Naive thymus-derived CD4-positive, alpha-beta T cell (primary cell): ENCODE measurements around the gene IL4I1. TPM values are rescaled to one million over a fixed set of nuclear protein-coding genes. Genes with fewer than 3 reads are reported as not detected.
A peak's percentile ranks its signal among the peaks of the same experiment; 100 is the strongest.

Experiments
- ATAC-seq: fragments of 150-1000 bp; cut with Tn5 transposase; 2 replicates; pipeline ENCODE4 v1.10.0; 2021; ENCODE audit warnings: mild to moderate bottlenecking, moderate library complexity
- CTCF ChIA-PET: fragments of 350-600 bp; sonication (Branson Sonifier 250); formaldehyde crosslinking; loops from one replicate; lab custom pipeline; 2021; ENCODE audit warnings: antibody characterized with exemption; lab: Charles Lee
- POLR2A ChIA-PET: fragments of 350-600 bp; sonication (Branson Sonifier 250); formaldehyde crosslinking; loops from one replicate; lab custom pipeline; 2021; ENCODE audit warnings: antibody characterized with exemption, inconsistent platforms; lab: Charles Lee
- DNase-seq, 9 donors: peaks; one replicate each; pipeline versions ENCODE4 v3.0.0 to v3.0.0-alpha.2; 2020 to 2022; ENCODE audit warnings: mixed read lengths in 1 of 9
- H3K27ac ChIP-seq: one replicate; pipeline ENCODE4 v1.7.0; 2013; ENCODE audit warnings: mild to moderate bottlenecking, low read depth, low read length, moderate library complexity
- H3K27me3 ChIP-seq, 2 donors: one replicate each; pipeline ENCODE4 v1.7.0; 2013; ENCODE audit warnings: low read length in 2 of 2, mild to moderate bottlenecking in 2 of 2, moderate library complexity in 2 of 2; ENCODE audit not compliant: control insufficient read depth in 2 of 2, insufficient read depth in 2 of 2
- H3K36me3 ChIP-seq, 3 experiments: 1 replicate in 2 of 3; 2 replicates in 1 of 3; pipeline ENCODE4 v1.7.0; 2013; ENCODE audit warnings: low read length in 3 of 3, mild to moderate bottlenecking in 3 of 3, moderate library complexity in 1 of 3; ENCODE audit not compliant: insufficient read depth in 3 of 3, control insufficient read depth in 2 of 3
- H3K4me1 ChIP-seq, 2 donors: one replicate each; pipeline ENCODE4 v1.7.0; 2013; ENCODE audit warnings: low read length in 2 of 2, mild to moderate bottlenecking in 2 of 2, moderate library complexity in 1 of 2; ENCODE audit not compliant: control insufficient read depth in 2 of 2, insufficient read depth in 2 of 2
- H3K4me3 ChIP-seq: 2 replicates; pipeline ENCODE4 v1.7.0; 2013; ENCODE audit warnings: mild to moderate bottlenecking, low read length
- H3K9me3 ChIP-seq, 3 experiments: 1 replicate in 2 of 3; 2 replicates in 1 of 3; pipeline ENCODE4 v1.7.0; 2013; ENCODE audit warnings: low read length in 3 of 3; ENCODE audit not compliant: control insufficient read depth in 2 of 3
- H3K27ac Mint-ChIP-seq, 9 donors: one replicate each; pipeline ENCODE4 v1.8.0; 2020 to 2022; ENCODE audit warnings: mixed read lengths in 9 of 9, mild to moderate bottlenecking in 8 of 9, moderate library complexity in 5 of 9, inconsistent platforms in 2 of 9
- H3K27me3 Mint-ChIP-seq, 5 donors: one replicate each; pipeline ENCODE4 v1.8.0; 2021 to 2022; ENCODE audit warnings: mixed read lengths in 5 of 5, mild to moderate bottlenecking in 1 of 5
- H3K36me3 Mint-ChIP-seq, 5 donors: one replicate each; pipeline ENCODE4 v1.8.0; 2020 to 2022; ENCODE audit warnings: mixed read lengths in 5 of 5, mild to moderate bottlenecking in 3 of 5, inconsistent platforms in 1 of 5
- H3K4me1 Mint-ChIP-seq, 7 donors: one replicate each; pipeline ENCODE4 v1.8.0; 2020 to 2022; ENCODE audit warnings: mixed read lengths in 7 of 7, mild to moderate bottlenecking in 3 of 7, inconsistent platforms in 1 of 7
- H3K4me3 Mint-ChIP-seq, 10 donors: one replicate each; pipeline ENCODE4 v1.8.0; 2020 to 2022; ENCODE audit warnings: mild to moderate bottlenecking in 10 of 10, mixed read lengths in 10 of 10, moderate library complexity in 6 of 10, inconsistent platforms in 2 of 10
- H3K9me3 Mint-ChIP-seq, 11 donors: one replicate each; pipeline ENCODE4 v1.8.0; 2020 to 2022; ENCODE audit warnings: mixed read lengths in 11 of 11, mild to moderate bottlenecking in 4 of 11, inconsistent platforms in 1 of 11, moderate library complexity in 1 of 11
- intact Hi-C, 2 donors: fragments of 100-400 bp; cut with micrococcal nuclease; formaldehyde crosslinking; loops; one replicate each; pipeline ENCODE4 v1.15.1; 2023
- polyA plus RNA-seq, 2 donors: library from polyadenylated mRNA; unstranded; fragments of 300-500 nt; fragmentation: Illumina TruSeq; gene quantifications; one replicate each; pipeline ENCODE4 v1.2.3, GENCODE V29; 2021
- total RNA-seq, 6 experiments: library from RNA in 5 of 6; stranded (reverse) in 5 of 6; gene quantifications; 1 replicate in 5 of 6; 2 replicates in 1 of 6; pipeline ENCODE4 v1.2.3 and lab custom pipeline; 2021 to 2026

IL4I1 gene
- total and polyA plus RNA-seq, 7 experiments from 2014 or later: 1.2 to 6.8 (median 1.9) TPM; not detected in 2

GRCh38 chr19:49923055-49924003, 26.6 kb upstream of the IL4I1 start:
- intact Hi-C loops: no loop called here
- peaks cover 0 to 30% (median 0%) of the 10 kb centered on the region in 5 donors for H3K36me3 Mint-ChIP-seq
- peaks cover 0 to 6% (median 0%) of the 10 kb centered on the region in 11 donors for H3K9me3 Mint-ChIP-seq
- Histone ChIP-seq H3K4me1 (peaks cover 10 to 12% of the 10 kb centered on the region in 2 donors), H3K4me3 (no peak overlapping the region), H3K27me3 (no peaks in the 10 kb centered on the region), H3K9me3 (no peaks in the 10 kb centered on the region), H3K36me3 (peaks cover 0 to 58% (median 10%) of the 10 kb centered on the region in 3 experiments), H3K27ac (no peak overlapping the region)
- peaks cover 26 to 59% (median 43%) of the 10 kb centered on the region in 7 donors for H3K4me1 Mint-ChIP-seq
- H3K27me3 Mint-ChIP-seq: no peaks in the 10 kb centered on the region
- DNase-seq (no peak), ATAC-seq (peak; percentile 41)
- ChIA-PET POLR2A (interaction anchor here (0.6 kb wide), 1 partner anchor 212 kb away, joined by 5 read pairs; no protein-coding TSS in a partner anchor), CTCF (no interaction called here)
- H3K27ac Mint-ChIP-seq: no peak overlapping the region
- H3K4me3 Mint-ChIP-seq: peak overlapping the region in 1 of 10 donors; percentile 41

- H3K4me3 Mint-ChIP-seq: no peak overlapping the region
- peaks cover 0 to 1% (median 0%) of the 10 kb centered on the region in 11 donors for H3K9me3 Mint-ChIP-seq
- Histone ChIP-seq H3K27ac (no peak overlapping the region), H3K4me3 (no peak overlapping the region), H3K4me1 (peaks cover 0 to 3% of the 10 kb centered on the region in 2 donors), H3K27me3 (no peaks in the 10 kb centered on the region), H3K9me3 (no peaks in the 10 kb centered on the region), H3K36me3 (peaks cover 0 to 63% (median 13%) of the 10 kb centered on the region in 3 experiments)
- intact Hi-C loops: no loop called here
- DNase-seq: no peak
- CTCF ChIA-PET: no interaction called here
- H3K27ac Mint-ChIP-seq: peak overlapping the region in 1 of 9 donors; percentile 32
- peaks cover 0 to 27% (median 3%) of the 10 kb centered on the region in 5 donors for H3K36me3 Mint-ChIP-seq
- peak; percentile 29 for ATAC-seq
- peaks cover 18 to 53% (median 36%) of the 10 kb centered on the region in 7 donors for H3K4me1 Mint-ChIP-seq
- H3K27me3 Mint-ChIP-seq: no peaks in the 10 kb centered on the region
- POLR2A ChIA-PET: interaction anchor here (0.6 kb wide), 1 partner anchor 211 kb away, joined by 5 read pairs; no protein-coding TSS in a partner anchor
These were observed 25.4 kb upstream of the IL4I1 start for GRCh38 chr19:49921871-49922795.

DNA sequence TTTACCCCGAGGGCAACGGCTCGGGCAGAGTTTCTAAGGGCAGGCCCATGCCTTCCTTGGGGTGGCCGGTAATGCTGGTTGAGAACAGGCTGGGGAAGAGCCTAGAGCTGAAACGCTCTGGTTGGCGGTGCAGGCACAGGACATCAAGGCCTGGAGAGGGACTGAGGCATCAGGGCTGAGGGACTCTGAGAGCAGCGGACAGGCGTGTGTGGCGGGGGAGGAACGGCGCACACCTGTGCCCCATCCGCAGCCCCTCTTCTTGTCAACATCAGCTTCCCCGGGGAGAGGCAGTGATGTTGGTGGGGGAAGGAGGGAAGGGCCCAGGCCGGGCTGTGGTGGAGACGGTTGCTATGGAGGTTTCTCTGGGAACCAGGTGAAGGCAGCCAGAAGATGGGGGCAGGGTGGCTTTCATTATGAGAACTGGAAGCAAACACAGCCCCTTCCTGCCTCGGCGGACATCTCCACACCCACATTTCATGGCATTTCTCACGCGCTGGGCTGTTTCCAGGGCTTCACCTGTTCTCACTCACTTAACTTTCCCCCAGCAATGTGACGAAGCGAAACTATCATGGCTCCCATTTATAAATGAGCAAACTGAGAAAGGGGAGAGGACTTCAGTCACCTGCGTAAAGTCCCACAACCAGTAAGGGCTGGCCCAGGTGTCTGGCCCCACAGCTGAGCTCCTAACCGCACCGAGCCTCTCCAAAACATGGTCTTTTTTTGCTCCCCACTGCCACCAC, 24.1 kb upstream of the IL4I1 start:
- no peaks in the 10 kb centered on the region for H3K9me3 ChIP-seq
- CTCF ChIA-PET: no interaction called here
- ATAC-seq: no peak
- Mint-ChIP-seq H3K36me3 (peaks cover 0 to 27% (median 7%) of the 10 kb centered on the region in 5 donors), H3K4me3 (no peak overlapping the region), H3K27ac (peak overlapping the region in 3 of 9 donors; percentile 27 to 71 (median 28)), H3K27me3 (no peaks in the 10 kb centered on the region), H3K9me3 (peaks cover 0 to 1% (median 0%) of the 10 kb centered on the region in 11 donors), H3K4me1 (peaks cover 16 to 50% (median 32%) of the 10 kb centered on the region in 7 donors)
- no peaks in the 10 kb centered on the region for H3K4me1 ChIP-seq
- intact Hi-C loops: no loop called here
- no peaks in the 10 kb centered on the region for H3K27me3 ChIP-seq
- no peak overlapping the region for H3K27ac ChIP-seq
- POLR2A ChIA-PET: no interaction called here
- H3K36me3 ChIP-seq: peaks cover 0 to 63% (median 13%) of the 10 kb centered on the region in 3 experiments
- DNase-seq: no peak
- no peak overlapping the region for H3K4me3 ChIP-seq

DNA sequence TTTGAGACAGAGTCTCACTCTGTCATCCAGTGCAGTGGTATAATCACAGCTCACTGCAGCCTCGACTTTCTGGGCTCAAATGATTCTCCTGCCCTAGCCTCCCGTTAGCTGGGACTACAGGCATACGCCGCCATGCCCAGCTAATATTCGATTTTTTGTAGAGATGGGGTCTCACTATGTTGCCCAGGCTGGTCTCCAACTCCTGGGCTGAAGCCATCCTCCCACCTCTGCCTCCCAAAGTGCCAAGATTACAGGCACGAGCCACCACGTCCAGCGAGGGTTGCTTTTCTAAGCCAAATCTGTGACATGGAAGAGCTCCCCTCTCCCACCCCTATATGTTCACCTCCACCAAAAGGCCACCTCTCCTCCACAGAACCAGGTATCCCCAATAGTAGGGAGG, 21.4 kb upstream of the IL4I1 start:
- DNase-seq (no peak), ATAC-seq (no peak)
- Histone ChIP-seq H3K4me1 (no peaks in the 10 kb centered on the region), H3K36me3 (peaks cover 0 to 69% (median 9%) of the 10 kb centered on the region in 3 experiments), H3K27me3 (no peaks in the 10 kb centered on the region), H3K4me3 (no peak overlapping the region), H3K27ac (no peak overlapping the region), H3K9me3 (no peaks in the 10 kb centered on the region)
- Mint-ChIP-seq H3K9me3 (no peaks in the 10 kb centered on the region), H3K4me3 (no peak overlapping the region), H3K36me3 (peaks cover 0 to 38% (median 23%) of the 10 kb centered on the region in 5 donors), H3K27ac (peak overlapping the region in 3 of 9 donors; percentile 39 to 59 (median 46)), H3K27me3 (no peaks in the 10 kb centered on the region), H3K4me1 (peaks cover 23 to 38% (median 27%) of the 10 kb centered on the region in 7 donors)
- intact Hi-C loops: no loop called here
- ChIA-PET CTCF (no interaction called here), POLR2A (no interaction called here)

DNA sequence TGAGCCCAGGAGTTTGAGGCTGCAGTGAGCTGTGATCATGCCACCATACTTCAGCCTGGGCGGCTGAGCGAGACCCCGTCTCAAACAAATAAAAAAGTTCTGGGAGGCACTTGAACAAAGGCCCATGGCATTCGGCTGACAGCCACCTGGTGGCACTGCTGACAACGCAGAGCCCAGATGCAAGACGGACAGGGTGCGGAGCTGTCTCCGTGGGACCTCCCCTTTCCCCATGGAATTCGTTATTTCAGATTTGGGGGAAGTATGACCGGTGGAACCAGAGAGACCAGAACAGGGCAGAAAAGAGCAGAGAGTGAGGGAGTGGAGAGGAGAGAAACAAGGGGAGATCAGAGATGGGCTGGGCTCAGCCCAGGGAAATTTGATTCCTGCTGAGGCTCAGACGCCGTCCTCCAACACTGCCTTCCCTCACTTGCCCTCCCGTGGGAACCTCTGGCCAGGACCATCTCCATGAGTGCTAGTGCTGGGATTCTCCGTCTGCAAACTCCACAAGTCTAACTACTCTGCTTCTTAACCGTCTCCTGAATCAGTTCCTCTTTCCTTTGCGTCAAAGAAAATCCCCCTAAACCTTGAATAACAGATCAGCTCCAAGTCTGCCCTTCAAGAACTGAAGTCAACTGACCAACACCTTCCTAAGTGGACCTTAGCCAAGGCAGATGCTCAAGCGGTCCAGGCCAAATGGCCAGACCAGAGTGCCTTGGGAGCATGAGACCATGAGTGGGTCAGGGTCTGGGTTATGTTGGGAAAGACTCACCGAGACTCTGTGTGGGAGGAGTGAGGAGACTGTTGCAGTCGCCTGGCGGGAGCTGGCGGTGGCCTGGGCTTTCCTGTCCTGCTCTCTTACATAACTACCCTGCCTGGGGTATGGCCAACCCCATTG, 20.4 kb upstream of the IL4I1 start:
- Histone ChIP-seq H3K4me1 (no peaks in the 10 kb centered on the region), H3K27me3 (no peaks in the 10 kb centered on the region), H3K27ac (no peak overlapping the region), H3K9me3 (no peaks in the 10 kb centered on the region), H3K4me3 (no peak overlapping the region), H3K36me3 (peaks cover 0 to 66% (median 7%) of the 10 kb centered on the region in 3 experiments)
- H3K36me3 Mint-ChIP-seq: peaks cover 0 to 38% (median 23%) of the 10 kb centered on the region in 5 donors
- no peaks in the 10 kb centered on the region for H3K9me3 Mint-ChIP-seq
- no peaks in the 10 kb centered on the region for H3K27me3 Mint-ChIP-seq
- peaks cover 28 to 40% (median 31%) of the 10 kb centered on the region in 7 donors for H3K4me1 Mint-ChIP-seq
- no peak overlapping the region for H3K4me3 Mint-ChIP-seq
- POLR2A ChIA-PET: interaction anchor here (0.7 to 1.2 kb wide), 2 partner anchors 11 to 12 kb away, joined by 3 to 5 read pairs; partner anchors contain the start of genes ATF5 and NUP62
- H3K27ac Mint-ChIP-seq: peak overlapping the region in 1 of 9 donors; percentile 82
- intact Hi-C loops: no loop called here
- ATAC-seq: peak; percentile 48
- CTCF ChIA-PET: no interaction called here
- no peak for DNase-seq
